Ectodermal cell (in vitro differentiated cells): ENCODE measurements around the gene TCF4.

ENCODE experiments used
- H3K27ac ChIP-seq: 2 replicates; pipeline ENCODE4 v1.7.0; 2013; ENCODE audit warnings: mild to moderate bottlenecking, low read depth, low read length; ENCODE audit not compliant: insufficient read depth, poor library complexity, severe bottlenecking
- H3K27me3 ChIP-seq: 2 replicates; pipeline ENCODE4 v1.7.0; 2013; ENCODE audit warnings: mild to moderate bottlenecking, low read length; ENCODE audit not compliant: insufficient read depth, control insufficient read depth, poor library complexity, severe bottlenecking
- H3K36me3 ChIP-seq: one replicate; pipeline ENCODE4 v1.7.0; 2013; ENCODE audit warnings: low read length; ENCODE audit not compliant: control insufficient read depth, insufficient read depth
- H3K4me1 ChIP-seq: one replicate; pipeline ENCODE4 v1.7.0; 2013; ENCODE audit warnings: low read length; ENCODE audit not compliant: control insufficient read depth, insufficient read depth
- H3K4me3 ChIP-seq: 2 replicates; pipeline ENCODE4 v1.7.0; 2013; ENCODE audit warnings: low read depth, low read length, control low read depth; ENCODE audit not compliant: insufficient read depth
- H3K9me3 ChIP-seq: 2 replicates; pipeline ENCODE4 v1.7.0; 2013; ENCODE audit warnings: mild to moderate bottlenecking, low read length, moderate library complexity; ENCODE audit not compliant: control insufficient read depth
- WGBS, 2 experiments: methylation state at CpG; one replicate each; pipeline ENCODE4 v1.1.7; 2013; ENCODE audit warnings: missing lambda C conversion rate in 2 of 2; 5-methylcytosine and 5-hydroxymethylcytosine counted together

The TCF4 gene

GRCh38 chr18:55351980-55352714 lies 235.8 kb downstream of the TCF4 start:
- Histone ChIP-seq H3K4me3 (no peak overlapping the region), H3K4me1 (peaks cover 34% of the 10 kb centered on the region), H3K27ac (no peak overlapping the region)

GRCh38 chr18:55351241-55351691 lies 236.7 kb downstream of the TCF4 start:
- peak overlapping the region; percentile 38 for H3K27ac ChIP-seq
- peaks cover 34% of the 10 kb centered on the region for H3K4me1 ChIP-seq
- H3K36me3 ChIP-seq, result no peaks in the 10 kb centered on the region
- H3K4me3 ChIP-seq, result no peak overlapping the region
- WGBS, 2 experiments, result 44 to 50% methylated on average over 6 of the region's 6 CpGs
- no peaks in the 10 kb centered on the region for H3K27me3 ChIP-seq
- no peaks in the 10 kb centered on the region for H3K9me3 ChIP-seq

More at GRCh38 chr18:55351980-55352714, 235.8 kb downstream of the TCF4 start:
- Histone ChIP-seq H3K9me3 (no peaks in the 10 kb centered on the region), H3K27me3 (no peaks in the 10 kb centered on the region), H3K36me3 (no peaks in the 10 kb centered on the region)
- WGBS, 2 experiments, result 6 to 17% methylated on average over 1 to 2 of the region's 3 CpGs

- H3K27ac ChIP-seq, result no peak overlapping the region
- no peaks in the 10 kb centered on the region for H3K27me3 ChIP-seq
- H3K4me1 ChIP-seq, result peaks cover 37% of the 10 kb centered on the region
- H3K9me3 ChIP-seq, result no peaks in the 10 kb centered on the region
- no peak overlapping the region for H3K4me3 ChIP-seq
- WGBS, 2 experiments, result 57 to 63% methylated on average over 1 of the region's 1 CpG
- H3K36me3 ChIP-seq, result no peaks in the 10 kb centered on the region
Observed at GRCh38 chr18:55349685-55350084, 238.3 kb downstream of the TCF4 start.

GRCh38 chr18:55346961-55347740 lies 240.8 kb downstream of the TCF4 start:
- WGBS, 2 experiments, result 87 to 89% methylated on average over 16 of the region's 16 CpGs
- Histone ChIP-seq H3K9me3 (no peaks in the 10 kb centered on the region), H3K4me1 (peaks cover 16% of the 10 kb centered on the region), H3K4me3 (no peak overlapping the region), H3K27ac (no peak overlapping the region), H3K27me3 (no peaks in the 10 kb centered on the region), H3K36me3 (no peaks in the 10 kb centered on the region)

- Histone ChIP-seq H3K27me3 (no peaks in the 10 kb centered on the region), H3K9me3 (no peaks in the 10 kb centered on the region), H3K27ac (no peak overlapping the region), H3K4me1 (peaks cover 14% of the 10 kb centered on the region), H3K36me3 (no peaks in the 10 kb centered on the region), H3K4me3 (no peak overlapping the region)
- 77 to 81% methylated on average over 2 to 3 of the region's 3 CpGs for WGBS, 2 experiments
Observed at GRCh38 chr18:55346387-55346786, 241.6 kb downstream of the TCF4 start.

GRCh38 chr18:55345103-55345950 lies 242.7 kb downstream of the TCF4 start:
- 95 to 97% methylated on average over 2 to 6 of the region's 7 CpGs for WGBS, 2 experiments
- Histone ChIP-seq H3K27ac (no peak overlapping the region), H3K27me3 (no peaks in the 10 kb centered on the region), H3K4me1 (peaks cover 4% of the 10 kb centered on the region), H3K36me3 (no peaks in the 10 kb centered on the region), H3K9me3 (no peaks in the 10 kb centered on the region), H3K4me3 (no peak overlapping the region)

- Histone ChIP-seq H3K27ac (no peak overlapping the region), H3K27me3 (no peaks in the 10 kb centered on the region), H3K9me3 (no peaks in the 10 kb centered on the region), H3K4me3 (no peak overlapping the region), H3K4me1 (peaks cover 4% of the 10 kb centered on the region), H3K36me3 (no peaks in the 10 kb centered on the region)
- WGBS, 2 experiments, result 95% methylated on average over 3 of the region's 3 CpGs
Observed at GRCh38 chr18:55343396-55344073, 244.5 kb downstream of the TCF4 start.

GRCh38 chr18:55340998-55341397 lies 247.0 kb downstream of the TCF4 start:
- no peaks in the 10 kb centered on the region for H3K9me3 ChIP-seq
- peaks cover 4% of the 10 kb centered on the region for H3K4me1 ChIP-seq
- no peaks in the 10 kb centered on the region for H3K27me3 ChIP-seq
- no peak overlapping the region for H3K4me3 ChIP-seq
- WGBS, 2 experiments, result 97 to 100% methylated on average over 2 of the region's 2 CpGs
- no peaks in the 10 kb centered on the region for H3K36me3 ChIP-seq
- no peak overlapping the region for H3K27ac ChIP-seq

- H3K9me3 ChIP-seq, result no peaks in the 10 kb centered on the region
- 90 to 97% methylated on average over 7 of the region's 7 CpGs for WGBS, 2 experiments
- H3K4me1 ChIP-seq, result no peaks in the 10 kb centered on the region
Observed at GRCh38 chr18:55339990-55340389, 248.0 kb downstream of the TCF4 start.

More at GRCh38 chr18:55339990-55340389, 248.0 kb downstream of the TCF4 start:
- Histone ChIP-seq H3K36me3 (no peaks in the 10 kb centered on the region), H3K27ac (no peak overlapping the region), H3K27me3 (no peaks in the 10 kb centered on the region), H3K4me3 (no peak overlapping the region)
